Epithelial cell of esophagus (primary cell): ENCODE results near the gene CYP2U1.
A peak's percentile ranks its signal among the peaks of the same experiment; 100 is the strongest.

Experiments
- DNase-seq: peaks from one replicate; pipeline ENCODE4 v3.0.0; 2010; ENCODE audit warnings: low read depth
- H3K4me3 ChIP-seq: 2 replicates; pipeline ENCODE4 v1.5.1; 2011; ENCODE audit warnings: mild to moderate bottlenecking, low read length, control low read depth
- TF ChIP-seq, protein P1 (sequence below): IDR thresholded peaks from 2 replicates; pipeline ENCODE4 v1.5.1; 2011; ENCODE audit warnings: low read depth, mild to moderate bottlenecking, low read length, control low read depth, inconsistent platforms; ENCODE audit not compliant: insufficient read depth; ENCODE audit errors: missing control alignments

The CYP2U1 gene

DNA sequence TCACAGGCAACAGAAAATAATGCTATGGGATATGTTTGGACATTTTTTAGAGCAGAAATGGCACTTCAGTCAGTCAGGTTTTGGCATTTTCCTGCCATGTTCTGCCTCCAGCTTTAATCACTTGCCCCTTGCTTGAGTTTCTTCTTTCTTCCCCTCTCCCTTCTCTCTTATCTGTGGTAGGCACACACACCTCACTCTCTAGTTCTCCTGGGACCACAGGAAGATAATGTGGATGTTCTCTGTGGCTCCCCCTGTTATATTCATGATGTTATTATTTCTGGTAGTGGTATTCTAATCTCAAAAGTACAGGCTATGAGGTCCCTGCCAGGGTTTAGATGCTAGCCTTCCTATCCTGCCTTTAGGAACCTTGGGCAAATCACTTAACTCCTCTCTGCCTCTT is 63.5 kb downstream of the CYP2U1 start:
- DNase-seq: no peak
- no peak overlapping the region for H3K4me3 ChIP-seq

DNA sequence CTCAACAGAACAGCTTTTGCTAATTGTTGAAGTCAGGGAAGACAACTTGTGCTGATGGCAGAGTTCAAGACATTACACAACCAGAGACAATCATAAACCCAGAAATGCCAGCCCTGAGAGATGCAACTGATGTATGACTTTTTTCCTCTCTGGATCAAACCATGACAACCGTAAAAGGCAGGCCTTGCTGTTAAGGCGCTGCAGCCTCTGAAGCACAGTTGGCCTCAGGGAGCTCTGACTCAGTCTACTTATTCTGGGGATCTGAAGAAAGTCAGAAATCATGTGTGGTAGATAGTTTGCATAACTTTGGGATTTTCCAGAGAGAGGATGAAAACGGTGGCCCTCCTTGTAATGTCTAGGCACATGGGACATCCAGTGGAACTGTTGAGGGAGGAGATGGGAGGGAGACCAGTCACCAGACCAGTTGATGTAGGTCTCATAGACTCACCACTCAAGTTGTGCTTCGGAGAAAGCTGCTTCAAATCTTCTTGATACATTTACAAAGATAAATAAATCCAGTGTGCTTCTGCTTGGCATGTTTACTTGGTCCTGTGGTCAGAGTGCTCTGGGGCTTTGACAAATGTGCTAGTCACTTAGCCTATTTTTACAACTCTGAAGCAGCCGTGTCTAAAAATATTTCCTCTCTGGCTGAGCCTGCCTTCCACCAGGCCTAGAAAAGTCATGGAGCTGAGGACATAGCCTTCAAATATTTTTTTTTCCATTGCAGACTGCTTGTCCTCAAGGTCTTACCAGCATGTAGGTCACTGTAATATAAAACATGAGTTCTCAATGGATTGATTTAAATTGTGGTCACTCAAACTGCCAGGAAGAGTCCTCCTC is 65.8 kb downstream of the CYP2U1 start:
- TF ChIP-seq, protein P1, sequence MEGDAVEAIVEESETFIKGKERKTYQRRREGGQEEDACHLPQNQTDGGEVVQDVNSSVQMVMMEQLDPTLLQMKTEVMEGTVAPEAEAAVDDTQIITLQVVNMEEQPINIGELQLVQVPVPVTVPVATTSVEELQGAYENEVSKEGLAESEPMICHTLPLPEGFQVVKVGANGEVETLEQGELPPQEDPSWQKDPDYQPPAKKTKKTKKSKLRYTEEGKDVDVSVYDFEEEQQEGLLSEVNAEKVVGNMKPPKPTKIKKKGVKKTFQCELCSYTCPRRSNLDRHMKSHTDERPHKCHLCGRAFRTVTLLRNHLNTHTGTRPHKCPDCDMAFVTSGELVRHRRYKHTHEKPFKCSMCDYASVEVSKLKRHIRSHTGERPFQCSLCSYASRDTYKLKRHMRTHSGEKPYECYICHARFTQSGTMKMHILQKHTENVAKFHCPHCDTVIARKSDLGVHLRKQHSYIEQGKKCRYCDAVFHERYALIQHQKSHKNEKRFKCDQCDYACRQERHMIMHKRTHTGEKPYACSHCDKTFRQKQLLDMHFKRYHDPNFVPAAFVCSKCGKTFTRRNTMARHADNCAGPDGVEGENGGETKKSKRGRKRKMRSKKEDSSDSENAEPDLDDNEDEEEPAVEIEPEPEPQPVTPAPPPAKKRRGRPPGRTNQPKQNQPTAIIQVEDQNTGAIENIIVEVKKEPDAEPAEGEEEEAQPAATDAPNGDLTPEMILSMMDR: no peak
- DNase-seq: peak; percentile 18

More for the DNA sequence above, 63.5 kb downstream of the CYP2U1 start:
- TF ChIP-seq, protein P1: no peak

DNA sequence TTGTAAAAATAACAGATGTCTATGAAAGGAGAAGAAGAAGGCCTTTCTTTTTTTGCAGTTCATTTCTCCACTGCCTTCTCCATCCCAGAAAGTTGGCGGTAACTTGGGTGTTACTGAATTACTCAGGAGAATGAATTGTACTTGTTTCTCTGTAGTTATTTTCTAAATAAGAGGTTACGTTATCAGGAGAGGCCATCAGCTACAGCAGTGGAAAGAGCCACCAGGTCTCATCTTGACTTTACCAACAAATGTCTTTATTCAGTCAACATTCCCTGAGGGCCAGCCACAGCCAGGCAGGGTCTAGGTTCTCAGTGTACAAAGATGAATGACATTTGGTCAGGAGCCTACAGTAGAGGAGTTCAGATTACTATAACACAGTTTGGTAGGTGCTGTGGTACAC is 66.4 kb downstream of the CYP2U1 start:
- TF ChIP-seq, protein P1: no peak
- H3K4me3 ChIP-seq: no peak overlapping the region
- no peak for DNase-seq

More for the DNA sequence above, 65.8 kb downstream of the CYP2U1 start:
- no peak overlapping the region for H3K4me3 ChIP-seq

DNA sequence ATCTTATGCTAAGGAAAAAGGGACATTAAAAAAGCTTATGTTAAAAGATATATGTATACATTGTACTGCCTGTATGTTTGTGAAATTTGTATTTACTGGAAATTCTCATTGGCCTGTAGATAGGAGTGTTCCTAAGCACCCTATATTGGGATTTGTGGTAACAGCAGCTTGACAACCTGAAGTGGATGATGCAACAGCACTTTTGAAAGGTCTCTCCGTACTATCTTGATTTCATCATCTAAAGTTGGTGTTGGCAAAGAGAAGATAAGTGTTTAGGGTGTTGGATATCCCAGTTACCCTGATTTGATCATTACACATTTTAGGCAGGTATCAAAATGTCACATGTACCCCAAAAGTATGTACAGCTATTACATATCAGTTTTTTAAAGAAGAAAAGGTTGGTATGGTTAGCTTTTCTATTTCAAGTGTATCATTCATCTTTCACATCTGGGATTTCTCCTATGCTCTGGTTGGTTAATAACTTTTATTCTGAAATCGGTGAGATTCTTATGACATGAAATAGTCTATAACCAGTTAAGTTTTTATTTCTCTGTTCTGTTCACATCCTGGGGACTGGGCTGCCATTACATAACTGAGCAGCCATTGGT is 68.7 kb downstream of the CYP2U1 start:
- H3K4me3 ChIP-seq: no peak overlapping the region
- DNase-seq: peak; percentile 58
- TF ChIP-seq, protein P1: no peak

DNA sequence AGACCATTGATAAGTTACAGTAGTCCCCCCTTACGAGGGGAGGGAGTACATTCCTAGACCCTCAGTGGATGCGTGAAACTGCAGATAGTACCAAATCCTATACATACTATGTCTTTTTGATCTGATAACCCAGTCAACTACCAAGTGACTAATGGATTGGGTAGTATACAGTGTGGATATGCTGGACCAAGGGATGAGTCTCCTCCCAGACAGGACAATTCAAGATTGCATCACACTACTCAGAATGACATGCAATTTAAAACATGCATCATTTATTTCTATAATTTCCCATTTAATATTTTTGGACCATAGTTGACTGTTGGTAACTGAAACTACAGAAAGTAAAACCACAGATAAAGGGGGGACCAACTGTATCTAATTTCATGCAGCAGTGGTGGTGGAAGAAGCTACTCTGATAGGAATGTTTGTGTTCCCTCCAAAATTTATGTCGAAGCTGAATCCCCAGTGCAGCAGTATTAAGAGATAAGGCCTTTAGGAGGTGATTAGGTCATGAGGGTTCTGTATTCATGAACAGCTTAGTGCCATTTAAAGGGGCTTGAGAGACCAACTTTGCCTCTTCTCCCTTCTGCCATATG is 70.3 kb downstream of the CYP2U1 start:
- TF ChIP-seq, protein P1: no peak
- DNase-seq: peak; percentile 50
- no peak overlapping the region for H3K4me3 ChIP-seq
